ENCODE measurements around the gene PCDHA11. TPM values are rescaled to one million over a fixed set of nuclear protein-coding genes. Genes with fewer than 3 reads are reported as not detected.

PCDHA11 gene
- total RNA-seq, 1 donor from 2014 or later, result 5.4 TPM

GRCh38 chr5:140877262-140877581 is 8.5 kb downstream of the PCDHA11 start:
- peaks cover 53% of the 10 kb centered on the region for H3K36me3 Mint-ChIP-seq
- H3K4me1 Mint-ChIP-seq, result peaks cover 4% of the 10 kb centered on the region
- peaks cover 42% of the 10 kb centered on the region for H3K9me3 Mint-ChIP-seq
- Histone ChIP-seq H3K27ac (no peak overlapping the region), H3K4me3 (no peak overlapping the region), H3K36me3 (no peaks in the 10 kb centered on the region), H2AFZ (replicated peaks) (no peak overlapping the region), H3K27me3 (no peaks in the 10 kb centered on the region), H3K9me3 (ENCODE audit: low read depth) (no peaks in the 10 kb centered on the region), H3F3A (ENCODE audit: low read depth) (peaks cover 7% of the 10 kb centered on the region), H3K79me2 (ENCODE audit: low read depth) (peaks cover 7% of the 10 kb centered on the region), H3K9ac (no peak overlapping the region), H4K20me1 (ENCODE audit: low read depth) (no peaks in the 10 kb centered on the region), H3K4me2 (no peak overlapping the region), H3K4me1 (no peaks in the 10 kb centered on the region)
- no peak for TF ChIP-seq EZH2phosphoT487 (IDR thresholded peaks at IDR 0.05)
- no peak overlapping the region for H3K4me3 Mint-ChIP-seq
- peaks cover 3% of the 10 kb centered on the region for H3K27me3 Mint-ChIP-seq (ENCODE audit: insufficient read depth, low read depth)
- no peak for DNase-seq (ENCODE audit: low spot score)
- no peak overlapping the region for H3K27ac Mint-ChIP-seq

GRCh38 chr5:140881889-140882590 is 13.3 kb downstream of the PCDHA11 start, which contains the start of gene PCDHA13:
Gene PCDHA13 (plus strand): TSS chr5:140882124. CDS start chr5:140882269, 145 bp downstream.
- H3K79me2 ChIP-seq (ENCODE audit: low read depth), result no peaks in the 10 kb centered on the region
- H2AFZ ChIP-seq (replicated peaks), result no peak within 1 kb of the TSS
- H3K27ac ChIP-seq, result no peak within 1 kb of the TSS
- no peaks in the 10 kb centered on the region for H3K36me3 ChIP-seq
- H3K4me1 ChIP-seq, result no peaks in the 10 kb centered on the region
- Mint-ChIP-seq H3K9me3 (peaks cover 38% of the 10 kb centered on the region), H3K36me3 (peaks cover 38% of the 10 kb centered on the region), H3K27me3 (ENCODE audit: insufficient read depth, low read depth) (no peaks in the 10 kb centered on the region), H3K27ac (no peak within 1 kb of the TSS), H3K4me3 (no peak within 1 kb of the TSS), H3K4me1 (no peaks in the 10 kb centered on the region)
- H3K4me2 ChIP-seq, result peak within 1 kb of the TSS; percentile 75
- no peaks in the 10 kb centered on the region for H3K27me3 ChIP-seq
- H3F3A ChIP-seq (ENCODE audit: low read depth), result no peaks in the 10 kb centered on the region
- no peaks in the 10 kb centered on the region for H4K20me1 ChIP-seq (ENCODE audit: low read depth)
- H3K9ac ChIP-seq, result no peak within 1 kb of the TSS
- peak; percentile 57 for DNase-seq (ENCODE audit: low spot score)
- peak within 1 kb of the TSS; percentile 44 for H3K4me3 ChIP-seq
- TF ChIP-seq CTCF (IDR thresholded peaks at IDR 0.05) (peak; percentile 54), EZH2 (IDR thresholded peaks at IDR 0.05) (no peak)
- H3K9me3 ChIP-seq (ENCODE audit: low read depth), result no peaks in the 10 kb centered on the region

- Histone ChIP-seq H3K4me1 (no peaks in the 10 kb centered on the region), H2AFZ (replicated peaks) (no peak overlapping the region), H3K27me3 (no peaks in the 10 kb centered on the region), H3K9me3 (ENCODE audit: low read depth) (no peaks in the 10 kb centered on the region), H3K36me3 (no peaks in the 10 kb centered on the region), H3K9ac (no peak overlapping the region), H3K4me3 (peak overlapping the region; percentile 44), H3F3A (ENCODE audit: low read depth) (no peaks in the 10 kb centered on the region), H3K79me2 (ENCODE audit: low read depth) (no peaks in the 10 kb centered on the region), H4K20me1 (ENCODE audit: low read depth) (no peaks in the 10 kb centered on the region), H3K27ac (no peak overlapping the region), H3K4me2 (peak overlapping the region; percentile 75)
- Mint-ChIP-seq H3K36me3 (peaks cover 42% of the 10 kb centered on the region), H3K4me3 (no peak overlapping the region), H3K4me1 (no peaks in the 10 kb centered on the region), H3K27me3 (ENCODE audit: insufficient read depth, low read depth) (no peaks in the 10 kb centered on the region), H3K9me3 (peaks cover 42% of the 10 kb centered on the region), H3K27ac (no peak overlapping the region)
- TF ChIP-seq CTCF (IDR thresholded peaks at IDR 0.05) (peak; percentile 54), EZH2 (IDR thresholded peaks at IDR 0.05) (no peak)
- DNase-seq (ENCODE audit: low spot score), result peak; percentile 52
Observed at GRCh38 chr5:140882591-140882899, 13.8 kb downstream of the PCDHA11 start.

- Mint-ChIP-seq H3K27me3 (ENCODE audit: insufficient read depth, low read depth) (no peaks in the 10 kb centered on the region), H3K4me1 (no peaks in the 10 kb centered on the region), H3K27ac (no peak overlapping the region), H3K4me3 (no peak overlapping the region), H3K36me3 (peaks cover 38% of the 10 kb centered on the region), H3K9me3 (peaks cover 39% of the 10 kb centered on the region)
- DNase-seq (ENCODE audit: low spot score), result no peak
- no peaks in the 10 kb centered on the region for H3K27me3 ChIP-seq
- H4K20me1 ChIP-seq (ENCODE audit: low read depth), result no peaks in the 10 kb centered on the region
- no peak overlapping the region for H2AFZ ChIP-seq (replicated peaks)
- no peak overlapping the region for H3K27ac ChIP-seq
- no peak overlapping the region for H3K9ac ChIP-seq
- H3K79me2 ChIP-seq (ENCODE audit: low read depth), result no peaks in the 10 kb centered on the region
- no peak overlapping the region for H3K4me2 ChIP-seq
- TF ChIP-seq CTCF (IDR thresholded peaks at IDR 0.05), result no peak
- TF ChIP-seq EZH2 (IDR thresholded peaks at IDR 0.05), result no peak
- no peak for TF ChIP-seq EZH2phosphoT487 (IDR thresholded peaks at IDR 0.05)
- no peak overlapping the region for H3K4me3 ChIP-seq
- no peaks in the 10 kb centered on the region for H3K36me3 ChIP-seq
- H3K9me3 ChIP-seq (ENCODE audit: low read depth), result no peaks in the 10 kb centered on the region
- H3F3A ChIP-seq (ENCODE audit: low read depth), result no peaks in the 10 kb centered on the region
- no peaks in the 10 kb centered on the region for H3K4me1 ChIP-seq
Observed at GRCh38 chr5:140883373-140883772, 14.6 kb downstream of the PCDHA11 start.
